ENCODE results near the gene ZCCHC17.

ZCCHC17 gene

GRCh38 chr1:31407029-31407626 is 110.3 kb downstream of the ZCCHC17 start:
- H3K4me3 ChIP-seq (ENCODE audit: low read length), result no peak overlapping the region
- H4K20me1 ChIP-seq (ENCODE audit: insufficient read depth, low read length), result no peaks in the 10 kb centered on the region
- no peak overlapping the region for H3K27ac ChIP-seq (ENCODE audit: low read length)
- no peak overlapping the region for H2AFZ ChIP-seq (ENCODE audit: low read depth, low read length)
- no peaks in the 10 kb centered on the region for H3K9me3 ChIP-seq (ENCODE audit: insufficient read depth, low read length)
- TF ChIP-seq CTCF (IDR thresholded peaks at IDR 0.05; ENCODE audit: low read depth, low read length) (no peak), EZH2phosphoT487 (IDR thresholded peaks at IDR 0.05; ENCODE audit: low read depth) (no peak)
- no peak overlapping the region for H3K9ac ChIP-seq (ENCODE audit: low read length)
- H3K36me3 ChIP-seq (replicated peaks; ENCODE audit: low read depth, low read length), result no peaks in the 10 kb centered on the region
- peaks cover under 1% of the 10 kb centered on the region; the same call in 1 of the 2 replicates for H3K27me3 ChIP-seq (ENCODE audit: low read depth, low read length)
- H3K4me2 ChIP-seq (ENCODE audit: low read length), result no peak overlapping the region
- H3K79me2 ChIP-seq (ENCODE audit: low read length), result no peaks in the 10 kb centered on the region
- H3K4me1 ChIP-seq (ENCODE audit: low read length), result no peaks in the 10 kb centered on the region

- Histone ChIP-seq H3K79me2 (ENCODE audit: low read length) (no peaks in the 10 kb centered on the region), H4K20me1 (ENCODE audit: insufficient read depth, low read length) (no peaks in the 10 kb centered on the region), H3K4me2 (ENCODE audit: low read length) (no peak overlapping the region), H3K9me3 (ENCODE audit: insufficient read depth, low read length) (no peaks in the 10 kb centered on the region), H3K36me3 (replicated peaks; ENCODE audit: low read depth, low read length) (no peaks in the 10 kb centered on the region), H2AFZ (ENCODE audit: low read depth, low read length) (no peak overlapping the region), H3K9ac (ENCODE audit: low read length) (no peak overlapping the region), H3K4me3 (ENCODE audit: low read length) (no peak overlapping the region), H3K27ac (ENCODE audit: low read length) (no peak overlapping the region), H3K27me3 (ENCODE audit: low read depth, low read length) (peaks cover 8% of the 10 kb centered on the region), H3K4me1 (ENCODE audit: low read length) (no peaks in the 10 kb centered on the region)
- TF ChIP-seq CTCF (IDR thresholded peaks at IDR 0.05; ENCODE audit: low read depth, low read length) (no peak), EZH2phosphoT487 (IDR thresholded peaks at IDR 0.05; ENCODE audit: low read depth) (no peak)
Observed at GRCh38 chr1:31408788-31409318, 112.0 kb downstream of the ZCCHC17 start.

- Histone ChIP-seq H3K79me2 (ENCODE audit: low read length) (no peaks in the 10 kb centered on the region), H3K9me3 (ENCODE audit: insufficient read depth, low read length) (no peaks in the 10 kb centered on the region), H3K36me3 (replicated peaks; ENCODE audit: low read depth, low read length) (no peaks in the 10 kb centered on the region), H4K20me1 (ENCODE audit: insufficient read depth, low read length) (no peaks in the 10 kb centered on the region), H3K4me2 (ENCODE audit: low read length) (no peak overlapping the region), H3K4me3 (ENCODE audit: low read length) (no peak overlapping the region), H3K4me1 (ENCODE audit: low read length) (no peaks in the 10 kb centered on the region), H3K9ac (ENCODE audit: low read length) (no peak overlapping the region), H2AFZ (ENCODE audit: low read depth, low read length) (no peak overlapping the region), H3K27ac (ENCODE audit: low read length) (no peak overlapping the region), H3K27me3 (ENCODE audit: low read depth, low read length) (peaks cover 8% of the 10 kb centered on the region)
- TF ChIP-seq EZH2phosphoT487 (IDR thresholded peaks at IDR 0.05; ENCODE audit: low read depth) (no peak), CTCF (IDR thresholded peaks at IDR 0.05; ENCODE audit: low read depth, low read length) (no peak)
Observed at GRCh38 chr1:31409946-31410858, 113.4 kb downstream of the ZCCHC17 start.

GRCh38 chr1:31410871-31411270 is 114.0 kb downstream of the ZCCHC17 start:
- TF ChIP-seq CTCF (IDR thresholded peaks at IDR 0.05; ENCODE audit: low read depth, low read length) (no peak), EZH2phosphoT487 (IDR thresholded peaks at IDR 0.05; ENCODE audit: low read depth) (no peak)
- H3K4me2 ChIP-seq (ENCODE audit: low read length), result no peak overlapping the region

More at GRCh38 chr1:31410871-31411270, 114.0 kb downstream of the ZCCHC17 start:
- no peaks in the 10 kb centered on the region for H3K79me2 ChIP-seq (ENCODE audit: low read length)
- no peaks in the 10 kb centered on the region for H3K36me3 ChIP-seq (replicated peaks; ENCODE audit: low read depth, low read length)
- H3K27ac ChIP-seq (ENCODE audit: low read length), result no peak overlapping the region
- peaks cover 8% of the 10 kb centered on the region for H3K27me3 ChIP-seq (ENCODE audit: low read depth, low read length)
- no peaks in the 10 kb centered on the region for H4K20me1 ChIP-seq (ENCODE audit: insufficient read depth, low read length)
- H3K4me1 ChIP-seq (ENCODE audit: low read length), result no peaks in the 10 kb centered on the region
- H3K9ac ChIP-seq (ENCODE audit: low read length), result no peak overlapping the region
- no peaks in the 10 kb centered on the region for H3K9me3 ChIP-seq (ENCODE audit: insufficient read depth, low read length)
- no peak overlapping the region for H3K4me3 ChIP-seq (ENCODE audit: low read length)
- no peak overlapping the region for H2AFZ ChIP-seq (ENCODE audit: low read depth, low read length)
